ENCODE measurements around the gene ACSL5.

ACSL5 gene

DNA sequence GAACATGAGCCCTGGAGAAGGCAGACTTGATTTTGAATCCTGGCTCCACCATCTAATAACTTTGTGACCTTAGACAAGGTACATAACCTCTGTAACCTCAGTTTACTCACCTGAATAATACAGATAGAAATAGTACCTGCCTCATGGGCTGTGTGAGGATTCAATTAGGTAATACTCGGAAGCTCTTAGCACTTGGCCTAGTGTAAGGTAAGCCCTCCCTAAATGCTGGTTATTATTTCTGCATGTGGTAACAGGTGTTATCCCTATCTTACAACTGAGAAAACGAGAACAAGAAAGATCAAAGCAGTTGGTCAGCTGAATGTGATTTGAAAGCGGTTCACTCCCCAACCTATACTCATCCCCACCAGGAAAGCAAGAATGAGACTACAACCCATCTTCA, 28.7 kb upstream of the ACSL5 start:
- H3K27ac ChIP-seq, result no peak overlapping the region
- TF ChIP-seq ZFX (IDR thresholded peaks at IDR 0.05), result no peak
- TF ChIP-seq, protein P1, sequence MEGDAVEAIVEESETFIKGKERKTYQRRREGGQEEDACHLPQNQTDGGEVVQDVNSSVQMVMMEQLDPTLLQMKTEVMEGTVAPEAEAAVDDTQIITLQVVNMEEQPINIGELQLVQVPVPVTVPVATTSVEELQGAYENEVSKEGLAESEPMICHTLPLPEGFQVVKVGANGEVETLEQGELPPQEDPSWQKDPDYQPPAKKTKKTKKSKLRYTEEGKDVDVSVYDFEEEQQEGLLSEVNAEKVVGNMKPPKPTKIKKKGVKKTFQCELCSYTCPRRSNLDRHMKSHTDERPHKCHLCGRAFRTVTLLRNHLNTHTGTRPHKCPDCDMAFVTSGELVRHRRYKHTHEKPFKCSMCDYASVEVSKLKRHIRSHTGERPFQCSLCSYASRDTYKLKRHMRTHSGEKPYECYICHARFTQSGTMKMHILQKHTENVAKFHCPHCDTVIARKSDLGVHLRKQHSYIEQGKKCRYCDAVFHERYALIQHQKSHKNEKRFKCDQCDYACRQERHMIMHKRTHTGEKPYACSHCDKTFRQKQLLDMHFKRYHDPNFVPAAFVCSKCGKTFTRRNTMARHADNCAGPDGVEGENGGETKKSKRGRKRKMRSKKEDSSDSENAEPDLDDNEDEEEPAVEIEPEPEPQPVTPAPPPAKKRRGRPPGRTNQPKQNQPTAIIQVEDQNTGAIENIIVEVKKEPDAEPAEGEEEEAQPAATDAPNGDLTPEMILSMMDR (conservative IDR thresholded peaks at IDR 0.05), result no peak

DNA sequence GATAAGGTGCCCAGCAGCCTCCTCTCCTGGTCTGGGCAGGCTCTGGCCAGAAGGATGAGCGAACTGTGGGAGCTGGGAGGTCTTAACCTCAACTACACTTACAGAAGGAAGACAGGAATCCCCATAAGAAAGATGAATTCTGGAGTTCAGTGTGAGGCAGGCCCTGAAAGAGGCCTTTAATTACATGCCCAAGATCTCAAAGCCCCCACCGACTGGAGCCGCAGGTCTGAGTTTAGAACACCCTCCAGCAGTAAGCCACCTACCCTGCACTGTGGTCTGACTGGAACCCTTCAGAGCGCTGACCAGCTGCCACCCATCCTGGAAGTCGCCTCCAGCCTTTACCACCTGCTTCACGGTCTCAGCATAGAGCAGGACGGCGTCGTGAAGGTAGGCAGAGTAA, 28.2 kb upstream of the ACSL5 start:
- TF ChIP-seq, protein P1 (conservative IDR thresholded peaks at IDR 0.05), result no peak
- no peak for TF ChIP-seq ZFX (IDR thresholded peaks at IDR 0.05)
- H3K27ac ChIP-seq, result no peak overlapping the region

- TF ChIP-seq ZFX (IDR thresholded peaks at IDR 0.05), result no peak
- TF ChIP-seq, protein P1 (conservative IDR thresholded peaks at IDR 0.05), result no peak
- no peak overlapping the region for H3K27ac ChIP-seq
Observed at GRCh38 chr10:112346774-112347173, 27.1 kb upstream of the ACSL5 start.

- no peak for TF ChIP-seq ZFX (IDR thresholded peaks at IDR 0.05)
- TF ChIP-seq, protein P1 (conservative IDR thresholded peaks at IDR 0.05), result no peak
- H3K27ac ChIP-seq, result no peak overlapping the region
Observed at GRCh38 chr10:112347709-112348671, 25.9 kb upstream of the ACSL5 start.

DNA sequence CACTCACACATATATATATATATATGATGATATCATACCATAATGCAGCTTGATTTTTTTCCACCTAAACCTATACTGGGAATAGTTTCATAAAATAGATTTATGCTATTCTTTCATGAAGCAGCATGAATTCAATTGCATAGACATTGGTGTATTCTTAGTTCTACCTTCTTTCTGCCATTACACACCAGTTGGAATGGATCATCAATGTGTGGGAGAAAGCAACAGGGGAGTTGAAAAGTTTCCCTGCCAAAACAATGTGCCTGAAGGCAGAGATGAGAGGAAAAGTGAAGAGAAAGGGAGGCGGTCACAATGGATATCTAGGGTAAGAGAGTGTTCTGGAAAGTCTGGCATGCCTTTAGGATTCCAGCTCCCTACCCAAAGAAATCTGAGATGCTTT, 25.2 kb upstream of the ACSL5 start:
- TF ChIP-seq, protein P1 (conservative IDR thresholded peaks at IDR 0.05), result no peak
- no peak for TF ChIP-seq ZFX (IDR thresholded peaks at IDR 0.05)

DNA sequence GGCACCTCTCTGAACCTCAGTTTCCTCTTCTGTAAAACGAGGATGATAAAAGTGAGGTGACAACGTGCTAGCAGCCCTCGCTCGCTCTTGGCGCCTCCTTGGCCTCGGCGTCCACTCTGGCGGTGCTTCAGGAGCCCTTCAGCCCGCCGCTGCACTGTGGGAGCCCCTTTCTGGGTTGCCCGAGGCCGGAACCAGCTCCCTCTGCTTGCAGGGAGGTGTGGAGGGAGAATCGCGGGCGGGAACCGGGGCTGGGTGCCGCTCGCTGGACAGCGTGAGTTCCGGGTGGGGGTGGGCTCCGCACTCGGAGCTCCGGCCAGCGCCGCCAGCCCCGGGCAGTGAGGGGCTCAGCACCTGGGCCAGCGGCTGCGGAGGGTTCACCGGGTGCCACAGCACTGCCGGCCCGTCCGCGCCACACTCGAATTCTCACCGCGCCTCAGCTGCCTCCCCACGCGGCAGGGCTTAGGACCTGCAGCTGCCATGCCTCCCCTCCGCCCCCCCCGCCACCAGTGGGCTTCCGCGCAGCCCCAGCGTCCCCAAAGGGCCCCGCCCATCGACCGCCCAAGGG, 24.3 kb upstream of the ACSL5 start:
- H3K27ac ChIP-seq, result no peak overlapping the region
- TF ChIP-seq ZFX (IDR thresholded peaks at IDR 0.05), result no peak
- TF ChIP-seq, protein P1 (conservative IDR thresholded peaks at IDR 0.05), result no peak

More for the DNA sequence above, 25.2 kb upstream of the ACSL5 start:
- H3K27ac ChIP-seq, result no peak overlapping the region

- no peak overlapping the region for H3K27ac ChIP-seq
- TF ChIP-seq, protein P1 (conservative IDR thresholded peaks at IDR 0.05), result no peak
- no peak for TF ChIP-seq ZFX (IDR thresholded peaks at IDR 0.05)
Observed at GRCh38 chr10:112351146-112351545, 22.8 kb upstream of the ACSL5 start.
